Measurements from ENCODE around the gene SMIM27.

GRCh38 chr9:32554107-32554506 is 2.0 kb downstream of the SMIM27 start:
- TF ChIP-seq CTCF (IDR thresholded peaks at IDR 0.05) (no peak), POLR2A (IDR thresholded peaks at IDR 0.05) (no peak)
